Activated naive CD4-positive, alpha-beta T cell treated with anti-CD3 and anti-CD28 coated beads, Interleukin-2, amount 10 ng/mL, durations not matched to agents 7 days and 5 days (primary cell): ENCODE data around the gene CKM.

Source experiments
- CTCF ChIA-PET: fragments of 350-600 bp; sonication (Branson Sonifier 250); formaldehyde crosslinking; loops from one replicate; lab custom pipeline; 2021; ENCODE audit warnings: antibody characterized with exemption; lab: Charles Lee
- DNase-seq: peaks from one replicate; pipeline ENCODE4 v3.0.0-alpha.2; 2020
- H3K27ac Mint-ChIP-seq: one replicate; pipeline ENCODE4 v1.8.0; 2021; ENCODE audit warnings: mild to moderate bottlenecking, moderate library complexity, mixed read lengths
- H3K27me3 Mint-ChIP-seq: one replicate; pipeline ENCODE4 v1.8.0; 2021; ENCODE audit warnings: mild to moderate bottlenecking, mixed read lengths
- H3K36me3 Mint-ChIP-seq: one replicate; pipeline ENCODE4 v1.8.0; 2021; ENCODE audit warnings: mixed read lengths
- H3K4me1 Mint-ChIP-seq: one replicate; pipeline ENCODE4 v1.8.0; 2021; ENCODE audit warnings: mixed read lengths
- H3K4me3 Mint-ChIP-seq: one replicate; pipeline ENCODE4 v1.8.0; 2021; ENCODE audit warnings: mild to moderate bottlenecking, moderate library complexity, mixed read lengths
- H3K9me3 Mint-ChIP-seq: one replicate; pipeline ENCODE4 v1.8.0; 2021; ENCODE audit warnings: mixed read lengths

Gene CKM

DNA sequence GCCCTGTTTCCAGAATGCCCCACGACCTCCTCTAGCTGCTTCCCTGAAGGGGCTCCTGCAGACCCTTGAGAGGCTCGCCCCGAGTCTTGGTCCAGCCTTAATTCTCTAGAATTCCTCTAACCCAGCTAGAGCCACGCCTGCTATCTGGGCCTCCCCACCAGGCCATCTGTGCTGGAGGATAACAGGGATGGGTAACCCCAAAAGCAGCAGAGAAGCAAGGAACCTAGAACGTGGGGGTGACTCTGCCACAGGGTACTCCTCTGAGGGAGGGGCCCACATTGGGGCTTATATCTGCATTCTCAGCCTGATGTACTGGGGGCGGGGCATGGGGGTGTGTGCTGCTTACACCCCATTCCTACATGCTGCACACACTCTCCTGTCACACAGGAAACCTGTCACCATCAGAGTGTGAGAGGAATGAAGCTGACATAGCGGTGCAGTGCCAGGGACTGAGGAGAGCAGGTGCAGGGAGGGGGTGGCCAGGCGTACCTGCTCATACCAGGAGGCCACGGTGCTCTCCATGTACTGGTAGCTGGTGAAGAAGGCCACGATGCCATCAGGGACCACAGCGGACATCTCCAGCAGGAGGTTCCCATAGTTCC is 31.7 kb upstream of the CKM start:
- Mint-ChIP-seq H3K4me1 (peaks cover 2% of the 10 kb centered on the region), H3K27ac (no peak overlapping the region), H3K27me3 (no peaks in the 10 kb centered on the region), H3K4me3 (no peak overlapping the region), H3K9me3 (no peaks in the 10 kb centered on the region), H3K36me3 (peaks cover 11% of the 10 kb centered on the region)
- no peak for DNase-seq
- CTCF ChIA-PET: interaction anchor here (1.5 kb wide), 1 partner anchor 16 kb away, joined by 6 read pairs; no protein-coding TSS in a partner anchor

DNA sequence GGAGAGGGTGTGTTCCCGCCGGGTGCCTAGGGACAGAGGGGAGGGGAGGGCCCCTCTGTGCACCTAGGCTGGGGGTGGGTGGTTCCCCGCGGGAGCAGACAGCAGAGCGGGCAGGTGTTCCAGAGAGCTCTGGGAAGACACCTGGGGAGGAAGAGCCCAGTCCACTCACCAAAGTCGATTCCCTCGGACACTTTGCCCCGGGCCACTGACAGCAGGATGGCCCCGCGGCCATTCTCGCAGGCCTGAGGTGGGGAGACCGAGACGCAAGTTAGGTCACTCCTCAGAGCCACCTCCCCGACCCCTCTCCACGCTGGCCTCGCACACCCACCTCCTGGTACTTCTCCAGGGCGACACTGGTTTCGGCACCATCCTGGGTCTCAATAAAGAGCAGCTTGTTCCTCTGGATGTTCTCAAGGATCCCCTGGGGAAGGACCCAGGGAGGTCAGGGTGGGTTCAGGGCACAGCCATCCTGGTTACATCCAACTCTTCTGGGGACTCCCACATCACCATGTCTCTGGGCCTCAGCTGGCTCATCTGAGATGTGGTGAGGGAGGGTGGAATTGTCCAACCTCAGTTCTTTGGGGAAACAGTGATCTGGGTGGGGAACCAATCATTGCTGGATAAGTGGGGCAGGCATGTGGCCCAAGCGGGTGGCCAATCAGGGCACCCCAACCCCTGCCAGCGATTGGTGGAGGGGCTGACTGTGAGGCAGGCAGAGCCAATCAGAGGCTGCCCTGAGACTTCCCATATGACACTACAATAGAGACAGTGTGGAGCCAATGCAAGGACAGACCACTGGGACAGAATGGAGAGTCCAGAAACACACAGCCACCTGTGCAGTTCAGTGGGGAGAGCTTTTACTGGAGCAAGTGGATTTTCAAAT is 30.5 kb upstream of the CKM start:
- CTCF ChIA-PET: interaction anchor here (1.0 kb wide), 1 partner anchor 15 kb away, joined by 4 read pairs; no protein-coding TSS in a partner anchor
- H3K4me1 Mint-ChIP-seq: peaks cover 2% of the 10 kb centered on the region
- H3K9me3 Mint-ChIP-seq: no peaks in the 10 kb centered on the region
- no peak overlapping the region for H3K4me3 Mint-ChIP-seq
- H3K36me3 Mint-ChIP-seq: peaks cover 11% of the 10 kb centered on the region
- H3K27me3 Mint-ChIP-seq: no peaks in the 10 kb centered on the region
- no peak for DNase-seq
- H3K27ac Mint-ChIP-seq: no peak overlapping the region

DNA sequence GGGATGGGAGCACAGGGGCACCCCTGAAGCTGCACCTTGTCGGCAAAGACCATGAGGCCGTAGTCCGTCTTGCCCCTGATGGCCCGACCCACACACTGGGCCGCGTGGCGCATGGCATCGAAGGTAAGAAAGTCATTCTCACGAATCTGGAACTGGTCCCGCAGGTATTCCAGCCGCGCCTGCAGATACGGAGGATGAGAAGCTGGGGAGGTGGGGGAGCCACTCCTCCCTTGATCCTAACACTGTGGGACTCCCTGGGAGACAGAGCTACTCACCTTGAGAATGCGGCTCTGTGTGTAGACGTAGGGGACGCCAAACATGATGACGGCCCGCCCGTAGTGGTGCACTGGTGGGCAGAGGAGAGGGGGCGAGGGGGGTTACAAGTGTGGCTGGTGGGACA is 29.8 kb upstream of the CKM start:
- no peak for DNase-seq
- Mint-ChIP-seq H3K4me1 (peaks cover 2% of the 10 kb centered on the region), H3K36me3 (peaks cover 11% of the 10 kb centered on the region), H3K9me3 (no peaks in the 10 kb centered on the region), H3K4me3 (no peak overlapping the region), H3K27me3 (no peaks in the 10 kb centered on the region), H3K27ac (no peak overlapping the region)
- CTCF ChIA-PET: no interaction called here

GRCh38 chr19:45352062-45352461 is 29.4 kb upstream of the CKM start:
- no peak for DNase-seq
- peaks cover 2% of the 10 kb centered on the region for H3K27me3 Mint-ChIP-seq
- peaks cover 2% of the 10 kb centered on the region for H3K4me1 Mint-ChIP-seq
- no peaks in the 10 kb centered on the region for H3K9me3 Mint-ChIP-seq
- H3K4me3 Mint-ChIP-seq: no peak overlapping the region
- CTCF ChIA-PET: no interaction called here
- no peak overlapping the region for H3K27ac Mint-ChIP-seq
- H3K36me3 Mint-ChIP-seq: peaks cover 11% of the 10 kb centered on the region

DNA sequence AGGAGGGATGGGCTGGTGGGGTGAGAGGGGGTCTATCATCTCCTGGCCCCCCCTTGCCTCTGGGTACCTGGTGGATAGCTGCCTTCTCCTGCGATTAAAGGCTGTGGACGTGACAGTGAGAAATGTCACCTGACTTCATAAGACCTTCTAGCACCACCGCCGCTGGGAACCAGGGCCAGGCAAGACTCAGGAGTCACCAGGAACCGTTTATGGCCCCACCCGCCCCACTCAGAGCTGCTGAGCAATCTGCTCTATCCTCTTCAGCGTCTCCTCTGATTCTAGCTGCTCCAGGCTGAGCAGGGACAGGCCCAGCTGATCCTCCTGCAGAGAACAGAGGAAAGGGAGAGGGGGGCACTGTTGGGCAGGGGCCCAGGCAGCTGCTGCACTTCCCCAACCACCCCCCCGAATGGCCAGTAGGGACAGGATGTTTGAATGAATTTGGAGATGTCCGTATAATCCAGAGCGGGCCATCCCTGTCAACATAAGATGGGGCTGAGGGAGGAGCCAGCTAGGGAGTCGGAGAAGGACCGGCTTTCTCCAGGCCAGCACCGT is 28.8 kb upstream of the CKM start:
- Mint-ChIP-seq H3K27ac (no peak overlapping the region), H3K36me3 (peaks cover 11% of the 10 kb centered on the region), H3K27me3 (peaks cover 8% of the 10 kb centered on the region), H3K9me3 (no peaks in the 10 kb centered on the region), H3K4me3 (no peak overlapping the region), H3K4me1 (peaks cover 2% of the 10 kb centered on the region)
- CTCF ChIA-PET: no interaction called here
- no peak for DNase-seq

- DNase-seq: no peak
- Mint-ChIP-seq H3K36me3 (peaks cover 9% of the 10 kb centered on the region), H3K27ac (no peak overlapping the region), H3K4me3 (no peak overlapping the region), H3K4me1 (peaks cover 2% of the 10 kb centered on the region), H3K27me3 (peaks cover 16% of the 10 kb centered on the region), H3K9me3 (no peaks in the 10 kb centered on the region)
- CTCF ChIA-PET: no interaction called here
Measured at GRCh38 chr19:45350477-45351058, 27.9 kb upstream of the CKM start.

DNA sequence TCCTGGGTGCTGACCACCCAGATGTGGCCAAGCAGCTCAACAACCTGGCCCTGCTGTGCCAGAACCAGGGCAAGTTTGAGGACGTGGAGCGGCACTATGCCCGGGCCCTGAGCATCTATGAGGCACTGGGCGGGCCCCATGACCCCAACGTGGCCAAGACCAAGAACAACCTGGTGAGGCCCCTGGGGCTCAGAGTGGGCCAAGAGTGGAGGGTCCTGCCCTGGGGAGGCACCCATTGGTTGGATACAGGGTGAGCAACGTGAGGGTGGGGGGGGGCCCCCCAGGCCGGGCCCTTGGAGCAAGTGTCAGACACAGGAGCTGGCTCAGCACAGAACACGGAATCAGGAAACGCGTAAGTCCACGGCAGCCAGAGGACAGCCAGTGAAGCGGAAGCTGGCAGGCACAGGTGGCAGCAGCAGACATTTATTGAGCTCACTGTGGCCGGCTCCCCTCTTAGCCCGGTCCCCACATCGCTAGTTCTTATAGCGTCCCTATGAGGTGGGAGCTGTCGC is 26.8 kb upstream of the CKM start:
- H3K4me3 Mint-ChIP-seq: no peak overlapping the region
- peaks cover 2% of the 10 kb centered on the region for H3K4me1 Mint-ChIP-seq
- no peaks in the 10 kb centered on the region for H3K9me3 Mint-ChIP-seq
- H3K27me3 Mint-ChIP-seq: peaks cover 24% of the 10 kb centered on the region
- no peak overlapping the region for H3K27ac Mint-ChIP-seq
- H3K36me3 Mint-ChIP-seq: peaks cover 5% of the 10 kb centered on the region
- DNase-seq: no peak
- CTCF ChIA-PET: no interaction called here

DNA sequence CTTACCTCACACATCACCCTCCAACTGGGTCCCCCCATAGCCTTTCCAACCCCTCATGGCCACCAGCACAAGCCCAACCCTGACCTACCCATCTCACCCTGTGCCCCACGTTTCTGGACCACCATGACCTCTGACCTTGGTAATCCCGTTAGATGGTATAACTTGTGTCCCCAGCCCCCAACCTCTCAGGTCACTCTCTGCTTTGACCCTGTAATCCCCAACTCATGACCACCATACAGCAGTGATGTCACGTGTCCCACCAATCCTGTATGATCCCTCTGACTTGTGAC is 26.4 kb upstream of the CKM start:
- no peak for DNase-seq
- Mint-ChIP-seq H3K4me3 (no peak overlapping the region), H3K9me3 (no peaks in the 10 kb centered on the region), H3K4me1 (no peaks in the 10 kb centered on the region), H3K27ac (no peak overlapping the region), H3K36me3 (peaks cover 3% of the 10 kb centered on the region), H3K27me3 (peaks cover 28% of the 10 kb centered on the region)
- CTCF ChIA-PET: no interaction called here

- no peaks in the 10 kb centered on the region for H3K4me1 Mint-ChIP-seq
- peaks cover 3% of the 10 kb centered on the region for H3K36me3 Mint-ChIP-seq
- H3K4me3 Mint-ChIP-seq: no peak overlapping the region
- CTCF ChIA-PET: no interaction called here
- peaks cover 28% of the 10 kb centered on the region for H3K27me3 Mint-ChIP-seq
- DNase-seq: no peak
- no peak overlapping the region for H3K27ac Mint-ChIP-seq
- no peaks in the 10 kb centered on the region for H3K9me3 Mint-ChIP-seq
Measured at GRCh38 chr19:45348367-45349125, 25.9 kb upstream of the CKM start.

DNA sequence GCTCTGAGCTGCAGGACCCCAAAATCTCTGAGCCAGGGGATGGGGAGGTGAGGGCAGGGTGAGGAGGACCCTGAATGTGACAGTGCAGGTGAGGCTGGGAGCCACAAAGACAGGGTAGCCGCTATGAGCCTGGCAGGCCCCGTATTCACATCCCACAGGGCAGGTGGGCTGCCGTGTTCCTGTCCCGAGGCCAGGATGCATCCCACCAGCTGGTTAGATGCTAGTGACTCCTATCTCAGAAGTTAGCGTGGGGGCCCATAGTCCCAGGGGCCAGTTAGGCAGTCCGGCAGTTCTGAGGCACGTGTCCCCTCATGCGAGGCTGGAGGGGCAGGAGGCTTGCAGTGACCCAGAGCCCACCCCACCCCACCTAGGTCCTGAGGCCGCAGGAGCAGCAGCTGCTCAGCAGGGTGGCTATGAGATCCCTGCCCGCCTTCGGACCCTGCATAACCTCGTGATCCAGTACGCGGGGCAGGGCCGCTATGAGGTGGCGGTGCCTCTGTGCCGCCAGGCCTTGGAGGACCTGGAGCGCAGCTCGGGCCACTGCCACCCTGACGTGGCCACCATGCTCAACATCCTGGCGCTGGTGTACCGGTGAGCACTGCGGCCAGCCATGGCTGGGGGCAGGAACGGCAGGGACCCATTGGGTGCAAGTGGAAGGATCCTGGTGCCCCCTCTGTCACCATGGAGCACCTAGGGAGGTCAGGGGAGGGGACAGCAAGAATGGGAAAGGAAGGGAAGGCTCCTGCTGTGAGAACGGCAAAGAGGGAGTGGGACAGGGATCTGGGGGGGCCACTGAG is 25.1 kb upstream of the CKM start:
- Mint-ChIP-seq H3K4me3 (no peak overlapping the region), H3K27ac (no peak overlapping the region), H3K27me3 (peaks cover 28% of the 10 kb centered on the region), H3K36me3 (peaks cover 3% of the 10 kb centered on the region), H3K4me1 (no peaks in the 10 kb centered on the region), H3K9me3 (no peaks in the 10 kb centered on the region)
- no peak for DNase-seq
- CTCF ChIA-PET: no interaction called here

- Mint-ChIP-seq H3K27me3 (peaks cover 28% of the 10 kb centered on the region), H3K4me3 (no peak overlapping the region), H3K36me3 (peaks cover 2% of the 10 kb centered on the region), H3K4me1 (no peaks in the 10 kb centered on the region), H3K27ac (no peak overlapping the region), H3K9me3 (no peaks in the 10 kb centered on the region)
- no peak for DNase-seq
- CTCF ChIA-PET: no interaction called here
Measured at GRCh38 chr19:45346449-45346848, 23.8 kb upstream of the CKM start.

DNA sequence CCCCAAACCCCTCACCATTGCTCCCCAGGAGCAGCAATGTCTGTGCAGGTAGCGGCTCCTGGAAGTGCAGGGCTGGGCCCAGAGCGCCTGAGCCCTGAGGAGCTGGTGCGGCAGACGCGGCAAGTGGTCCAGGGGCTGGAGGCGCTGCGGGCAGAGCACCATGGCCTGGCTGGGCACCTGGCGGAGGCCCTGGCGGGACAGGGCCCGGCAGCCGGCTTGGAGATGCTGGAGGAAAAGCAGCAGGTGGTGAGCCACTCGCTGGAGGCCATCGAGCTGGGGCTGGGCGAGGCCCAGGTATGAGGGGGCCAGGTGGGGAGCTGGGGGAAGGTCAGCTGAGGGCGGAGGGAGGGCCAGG is 22.8 kb upstream of the CKM start:
- no peak for DNase-seq
- no peaks in the 10 kb centered on the region for H3K36me3 Mint-ChIP-seq
- peaks cover 28% of the 10 kb centered on the region for H3K27me3 Mint-ChIP-seq
- no peak overlapping the region for H3K27ac Mint-ChIP-seq
- H3K4me3 Mint-ChIP-seq: no peak overlapping the region
- no peaks in the 10 kb centered on the region for H3K4me1 Mint-ChIP-seq
- H3K9me3 Mint-ChIP-seq: no peaks in the 10 kb centered on the region
- CTCF ChIA-PET: interaction anchor here (0.6 kb wide), 1 partner anchor 136 kb away, joined by 3 read pairs; no protein-coding TSS in a partner anchor
